Esophagus squamous epithelium (tissue), 4 donors: ENCODE data around the gene CLPTM1L.

Experiments used
- POLR2A ChIP-seq, 4 donors: fragments of 450-650 bp; IDR thresholded peaks; one replicate each; pipeline ENCODE4 v1.6.1; 2017; ENCODE audit warnings: antibody characterized with exemption in 4 of 4, mild to moderate bottlenecking in 4 of 4, moderate library complexity in 3 of 4
- TF ChIP-seq, protein P1 (sequence below), 6 experiments: fragments of 450-650 bp in 4 of 6; fragments of 200-600 bp in 2 of 6; sonication (generic) in 2 of 6; IDR thresholded peaks; one replicate each; pipeline ENCODE4 v1.5.1; 2016 to 2019; ENCODE audit warnings: antibody characterized with exemption in 6 of 6, mild to moderate bottlenecking in 4 of 6, moderate library complexity in 4 of 6

DNA sequence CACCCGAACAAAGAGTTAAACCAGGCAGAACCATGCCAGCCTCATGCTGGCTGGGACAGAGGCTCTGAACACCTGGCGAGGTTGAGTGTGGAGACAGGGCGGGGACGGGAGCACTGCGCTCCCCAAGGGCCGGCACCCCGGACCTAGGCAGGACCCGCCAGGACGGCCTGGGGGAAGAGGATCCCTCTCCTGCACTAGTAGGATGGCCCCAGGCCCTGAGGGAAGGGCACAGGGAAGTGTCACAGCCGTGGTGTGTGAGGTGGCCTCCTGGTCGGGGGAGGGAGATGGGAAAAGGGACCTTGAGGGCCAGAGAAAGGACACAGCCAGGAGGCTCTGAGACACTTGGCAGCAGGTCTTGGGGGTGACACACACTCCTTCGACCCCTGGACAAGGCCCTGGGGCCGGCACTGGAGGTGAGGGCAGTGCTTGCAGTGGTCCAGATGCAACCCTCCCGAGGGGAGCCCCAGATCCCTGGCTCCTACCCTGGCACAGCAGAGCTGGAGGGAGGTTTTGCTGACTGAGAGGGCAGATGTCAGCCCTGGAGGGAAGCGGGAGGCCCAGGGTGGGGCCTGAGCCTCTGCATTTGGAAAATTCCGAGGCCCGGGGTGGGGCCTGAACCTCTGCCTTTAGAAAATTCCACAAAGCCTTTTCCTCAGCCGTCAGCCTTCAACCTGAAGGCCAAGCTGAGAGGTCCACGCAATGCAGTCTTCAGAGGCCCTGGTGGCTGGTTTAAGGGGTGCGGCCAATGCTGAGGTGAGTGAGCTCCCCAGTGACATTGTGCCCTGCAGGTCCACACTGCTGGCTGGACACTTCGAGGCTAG is 25.3 kb downstream of the CLPTM1L start:
- TF ChIP-seq, protein P1, sequence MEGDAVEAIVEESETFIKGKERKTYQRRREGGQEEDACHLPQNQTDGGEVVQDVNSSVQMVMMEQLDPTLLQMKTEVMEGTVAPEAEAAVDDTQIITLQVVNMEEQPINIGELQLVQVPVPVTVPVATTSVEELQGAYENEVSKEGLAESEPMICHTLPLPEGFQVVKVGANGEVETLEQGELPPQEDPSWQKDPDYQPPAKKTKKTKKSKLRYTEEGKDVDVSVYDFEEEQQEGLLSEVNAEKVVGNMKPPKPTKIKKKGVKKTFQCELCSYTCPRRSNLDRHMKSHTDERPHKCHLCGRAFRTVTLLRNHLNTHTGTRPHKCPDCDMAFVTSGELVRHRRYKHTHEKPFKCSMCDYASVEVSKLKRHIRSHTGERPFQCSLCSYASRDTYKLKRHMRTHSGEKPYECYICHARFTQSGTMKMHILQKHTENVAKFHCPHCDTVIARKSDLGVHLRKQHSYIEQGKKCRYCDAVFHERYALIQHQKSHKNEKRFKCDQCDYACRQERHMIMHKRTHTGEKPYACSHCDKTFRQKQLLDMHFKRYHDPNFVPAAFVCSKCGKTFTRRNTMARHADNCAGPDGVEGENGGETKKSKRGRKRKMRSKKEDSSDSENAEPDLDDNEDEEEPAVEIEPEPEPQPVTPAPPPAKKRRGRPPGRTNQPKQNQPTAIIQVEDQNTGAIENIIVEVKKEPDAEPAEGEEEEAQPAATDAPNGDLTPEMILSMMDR (IDR thresholded peaks at IDR 0.05) = peak in 2 of 6 experiments; percentile 7 to 8
- no peak for TF ChIP-seq POLR2A (IDR thresholded peaks at IDR 0.05)
